GM19099 (cell line): ENCODE measurements around the gene KCNC4.

Source experiments
- POLR2A ChIP-seq: IDR thresholded peaks from 3 replicates; pipeline ENCODE4 v1.6.1; 2011; ENCODE audit warnings: low read depth; ENCODE audit not compliant: insufficient read length; ENCODE audit errors: extremely low read depth

Gene KCNC4

DNA sequence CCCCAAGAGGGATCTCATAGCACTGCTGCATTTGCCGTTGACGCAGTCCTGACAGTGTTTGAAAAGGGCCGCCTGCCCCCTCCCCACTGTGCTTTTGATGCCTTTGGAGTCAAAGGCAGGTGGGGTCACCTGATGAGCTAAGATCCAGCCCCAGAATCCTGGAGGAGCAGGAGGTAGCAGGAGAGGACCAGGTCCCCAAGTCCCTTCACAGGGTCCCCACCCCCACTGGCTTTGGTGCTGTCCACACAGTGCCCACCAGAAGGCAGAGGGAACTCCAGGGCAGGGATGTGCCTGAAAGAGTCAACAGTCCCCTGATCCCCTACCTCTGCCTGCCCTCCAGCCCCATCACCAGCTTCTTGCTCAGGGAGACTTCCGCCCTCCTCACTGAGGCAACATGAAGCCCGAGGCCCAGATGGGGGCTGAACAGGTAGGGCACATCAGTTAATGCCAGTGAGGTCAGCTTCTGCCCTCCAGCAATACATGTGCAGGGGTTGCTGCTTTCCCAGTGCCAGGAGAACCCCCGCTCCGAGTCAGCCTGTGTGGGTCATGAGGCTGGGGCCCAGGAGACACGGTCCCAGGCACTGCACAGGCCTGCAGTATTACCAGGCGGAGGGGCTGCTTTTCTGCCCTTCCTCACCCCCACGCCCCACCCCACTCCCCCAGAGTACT is 8.8 kb upstream of the KCNC4 start:
- no peak for TF ChIP-seq POLR2A

DNA sequence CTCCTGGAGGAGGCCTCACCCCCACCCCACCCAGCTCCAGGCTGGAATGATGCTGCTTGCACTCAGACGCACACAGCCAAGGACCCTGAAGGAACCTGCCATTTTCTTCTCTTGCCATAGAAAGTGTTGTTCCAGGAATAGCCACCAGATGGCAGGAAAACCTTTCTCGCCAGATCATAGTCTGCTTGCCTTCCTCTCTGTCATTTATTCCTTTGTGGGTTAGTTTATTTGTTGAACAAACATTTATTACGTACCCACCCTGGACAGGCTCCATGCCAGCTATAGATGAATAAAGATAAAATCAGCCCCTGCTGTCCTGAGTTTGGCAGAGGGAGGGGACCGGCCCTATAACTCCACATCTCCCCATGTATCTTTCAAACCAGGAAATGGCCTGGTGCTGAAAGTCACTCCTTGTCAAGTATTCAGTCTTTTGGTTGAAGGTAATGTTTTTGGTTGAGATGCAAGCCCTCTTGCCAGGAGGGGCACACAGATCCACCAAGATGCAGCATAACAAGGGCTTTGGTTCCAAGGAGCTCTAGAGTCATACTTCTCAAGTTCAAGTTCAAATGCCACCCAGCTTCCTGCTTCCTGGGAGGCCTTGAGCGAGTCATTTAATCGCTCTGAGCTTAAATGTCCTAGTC is 7.0 kb upstream of the KCNC4 start:
- no peak for TF ChIP-seq POLR2A

GRCh38 chr1:110205156-110205555 is 5.0 kb upstream of the KCNC4 start:
- no peak for TF ChIP-seq POLR2A

GRCh38 chr1:110205591-110206155 is 4.4 kb upstream of the KCNC4 start:
- TF ChIP-seq POLR2A: no peak

GRCh38 chr1:110206261-110206920 is 3.7 kb upstream of the KCNC4 start:
- TF ChIP-seq POLR2A: no peak

- TF ChIP-seq POLR2A: no peak
Observed at GRCh38 chr1:110207831-110208230, 2.3 kb upstream of the KCNC4 start.

- TF ChIP-seq POLR2A: no peak
Observed at GRCh38 chr1:110208916-110209645, 1.0 kb upstream of the KCNC4 start.

GRCh38 chr1:110210604-110211495 is 736 bp downstream of the KCNC4 start:
- TF ChIP-seq POLR2A: no peak

DNA sequence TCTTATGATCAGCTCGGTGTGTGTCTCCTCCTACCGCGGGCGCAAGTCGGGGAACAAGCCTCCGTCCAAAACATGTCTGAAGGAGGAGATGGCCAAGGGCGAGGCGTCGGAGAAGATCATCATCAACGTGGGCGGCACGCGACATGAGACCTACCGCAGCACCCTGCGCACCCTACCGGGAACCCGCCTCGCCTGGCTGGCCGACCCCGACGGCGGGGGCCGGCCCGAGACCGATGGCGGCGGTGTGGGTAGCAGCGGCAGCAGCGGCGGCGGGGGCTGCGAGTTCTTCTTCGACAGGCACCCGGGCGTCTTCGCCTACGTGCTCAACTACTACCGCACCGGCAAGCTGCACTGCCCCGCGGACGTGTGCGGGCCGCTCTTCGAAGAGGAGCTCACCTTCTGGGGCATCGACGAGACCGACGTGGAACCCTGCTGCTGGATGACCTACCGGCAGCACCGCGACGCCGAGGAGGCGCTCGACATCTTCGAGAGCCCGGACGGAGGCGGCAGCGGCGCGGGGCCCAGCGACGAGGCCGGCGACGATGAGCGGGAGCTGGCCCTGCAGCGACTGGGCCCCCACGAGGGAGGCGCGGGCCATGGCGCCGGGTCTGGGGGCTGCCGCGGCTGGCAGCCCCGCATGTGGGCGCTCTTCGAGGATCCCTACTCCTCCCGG is 1.5 kb downstream of the KCNC4 start:
- no peak for TF ChIP-seq POLR2A

- TF ChIP-seq POLR2A: no peak
Observed at GRCh38 chr1:110212169-110213142, 2.3 kb downstream of the KCNC4 start.

DNA sequence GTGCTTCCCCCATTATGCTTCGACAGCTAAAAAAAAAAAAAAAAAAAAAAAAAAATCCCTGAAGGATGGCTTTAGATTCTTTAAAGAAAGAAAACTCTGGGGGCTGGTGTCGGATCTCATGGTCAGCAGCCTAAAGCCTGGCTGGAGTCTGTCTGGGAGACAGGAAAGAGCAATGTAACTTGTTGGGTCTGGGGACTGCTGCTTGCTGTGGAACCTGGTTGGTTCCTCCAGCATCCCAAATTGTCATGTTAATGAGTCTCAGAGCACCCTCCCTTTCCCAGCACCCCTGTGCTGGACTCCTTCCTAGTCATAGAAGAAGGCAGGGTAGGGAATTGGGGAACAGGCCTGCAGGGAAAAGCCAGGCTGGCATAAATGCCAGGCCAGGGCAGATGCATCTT is 3.0 kb downstream of the KCNC4 start:
- no peak for TF ChIP-seq POLR2A
